HepG2 (cell line): ENCODE data around the gene AXDND1. TPM values are rescaled to one million over a fixed set of nuclear protein-coding genes. Genes with fewer than 3 reads are reported as not detected.

Experiments
- FOXC1 ChIP-seq: sonication (generic); formaldehyde crosslinking; IDR thresholded peaks from 2 replicates; pipeline ENCODE4 v1.8.0; 2022; ENCODE audit warnings: mild to moderate bottlenecking, missing genetic modification reagents, borderline replicate concordance
- FOXK2 ChIP-seq: fragments of 450-650 bp; IDR thresholded peaks from 2 replicates; pipeline ENCODE4 v1.6.1; 2016
- KDM4B ChIP-seq: sonication (generic); formaldehyde crosslinking; IDR thresholded peaks from 2 replicates; pipeline ENCODE4 v1.4.0; 2020; ENCODE audit warnings: missing genetic modification reagents
- MAZ ChIP-seq, 2 experiments: sonication (generic) in 1 of 2; formaldehyde crosslinking in 1 of 2; IDR thresholded peaks; 2 replicates each; pipeline versions ENCODE4 v1.5.0 to v1.6.1; 2012 to 2020; ENCODE audit warnings: low read depth in 2 of 2, mild to moderate bottlenecking in 2 of 2, borderline replicate concordance in 1 of 2, improper control_type of control experiment in 1 of 2, low read length in 1 of 2, missing genetic modification reagents in 1 of 2, moderate library complexity in 1 of 2
- MEF2D ChIP-seq: sonication (generic); formaldehyde crosslinking; IDR thresholded peaks from 2 replicates; pipeline ENCODE4 v1.5.1; 2020; ENCODE audit warnings: mild to moderate bottlenecking, missing genetic modification reagents
- MYPOP ChIP-seq: sonication (generic); formaldehyde crosslinking; IDR thresholded peaks from 2 replicates; pipeline ENCODE4 v1.8.1; 2023; ENCODE audit warnings: mild to moderate bottlenecking, moderate library complexity, missing genetic modification reagents
- ONECUT2 ChIP-seq: sonication (generic); formaldehyde crosslinking; IDR thresholded peaks from 2 replicates; pipeline ENCODE4 v1.4.0; 2020; ENCODE audit warnings: missing genetic modification reagents
- POGZ ChIP-seq: sonication (generic); formaldehyde crosslinking; IDR thresholded peaks from 2 replicates; pipeline ENCODE4 v1.4.0; 2020; ENCODE audit warnings: mild to moderate bottlenecking, missing genetic modification reagents
- SATB2 ChIP-seq: sonication (generic); formaldehyde crosslinking; IDR thresholded peaks from 2 replicates; pipeline ENCODE4 v1.5.0; 2020; ENCODE audit warnings: missing genetic modification reagents
- SOX13 ChIP-seq, 3 experiments: fragments of 450-650 bp in 1 of 3; sonication (generic) in 1 of 3; formaldehyde crosslinking in 1 of 3; IDR thresholded peaks in 2 of 3; conservative IDR thresholded peaks in 1 of 3; 2 replicates each; pipeline versions ENCODE4 v1.5.0 to v1.6.1; 2016 to 2020; ENCODE audit warnings: antibody characterized with exemption in 1 of 3, mild to moderate bottlenecking in 1 of 3, missing compliant biosample characterization in 1 of 3, missing genetic modification reagents in 1 of 3, moderate library complexity in 1 of 3
- SP2 ChIP-seq: sonication (generic); formaldehyde crosslinking; IDR thresholded peaks from 2 replicates; pipeline ENCODE4 v1.5.1; 2020; ENCODE audit warnings: mild to moderate bottlenecking, missing genetic modification reagents
- U2AF2 ChIP-seq: fragments of 200-400 bp; formaldehyde crosslinking; IDR thresholded peaks from 2 replicates; pipeline ENCODE4 v1.6.1; 2017; ENCODE audit warnings: low read depth, mild to moderate bottlenecking, low read length
- ZMYM3 ChIP-seq: sonication (generic); formaldehyde crosslinking; IDR thresholded peaks from 2 replicates; pipeline ENCODE4 v1.5.1; 2020; ENCODE audit warnings: mild to moderate bottlenecking, missing genetic modification reagents
- ZNF484 ChIP-seq: sonication (generic); formaldehyde crosslinking; IDR thresholded peaks from 2 replicates; pipeline ENCODE4 v1.5.1; 2020; ENCODE audit warnings: mild to moderate bottlenecking, low read depth, missing genetic modification reagents, borderline replicate concordance
- ZNF501 ChIP-seq: sonication (generic); formaldehyde crosslinking; IDR thresholded peaks from 2 replicates; pipeline ENCODE4 v1.5.1; 2020; ENCODE audit warnings: mild to moderate bottlenecking, moderate library complexity, missing genetic modification reagents
- ZZZ3 ChIP-seq: sonication (generic); formaldehyde crosslinking; IDR thresholded peaks from 2 replicates; pipeline ENCODE4 v1.4.0; 2020; ENCODE audit warnings: missing genetic modification reagents, mild to moderate bottlenecking, borderline replicate concordance
- polyA plus RNA-seq, 8 experiments: library from polyadenylated mRNA; depleted of rRNA in 3 of 8; stranded (reverse) in 7 of 8; unstranded in 1 of 8; fragments of >200 nt; fragmentation: Illumina TruSeq in 4 of 8; extraction: Trizol in 4 of 8; gene quantifications; 2 replicates each; pipeline versions ENCODE4 v1.2.1 to v1.2.3, GENCODE V29; 2011 to 2016; ENCODE audit warnings: low read depth in 4 of 8, missing spikeins in 1 of 8, mixed read lengths in 1 of 8; ENCODE audit not compliant: insufficient read depth in 1 of 8
- total RNA-seq, 5 experiments: library from RNA; depleted of rRNA; stranded (reverse); fragments of >200 nt; fragmentation: Illumina TruSeq; extraction: Trizol; gene quantifications; 2 replicates each; pipeline ENCODE4 v1.2.3, GENCODE V29; 2016; ENCODE audit warnings: low read depth in 1 of 5
- TF ChIP-seq, protein P1 (sequence below): sonication (generic); formaldehyde crosslinking; IDR thresholded peaks from 2 replicates; pipeline ENCODE4 v1.4.0; 2020; ENCODE audit warnings: mild to moderate bottlenecking, missing genetic modification reagents
- TF ChIP-seq, protein P2 (sequence below): IDR thresholded peaks from 2 replicates; pipeline ENCODE4 v1.6.1; 2016; ENCODE audit warnings: missing biosample characterization, missing genetic modification reagents, low read depth
- TF ChIP-seq, protein P3 (sequence below): sonication (generic); formaldehyde crosslinking; IDR thresholded peaks from 2 replicates; pipeline ENCODE4 v1.4.0; 2020; ENCODE audit warnings: missing genetic modification reagents
- TF ChIP-seq, protein P4 (sequence below): sonication (generic); formaldehyde crosslinking; IDR thresholded peaks from 2 replicates; pipeline ENCODE4 v1.8.0; 2022; ENCODE audit warnings: missing genetic modification reagents, low read depth, mild to moderate bottlenecking, borderline replicate concordance
- TF ChIP-seq, protein P5 (sequence below): sonication (generic); formaldehyde crosslinking; conservative IDR thresholded peaks from 2 replicates; pipeline ENCODE4 v1.4.0; 2020; ENCODE audit warnings: mild to moderate bottlenecking, missing genetic modification reagents, moderate library complexity

The AXDND1 gene
- total and polyA plus RNA-seq, 2 of the 13 experiments (the other 11 are each of a cell fraction or from before 2014, with no cell fraction given), result 0.15 to 0.40 TPM

- TF ChIP-seq, protein P1, sequence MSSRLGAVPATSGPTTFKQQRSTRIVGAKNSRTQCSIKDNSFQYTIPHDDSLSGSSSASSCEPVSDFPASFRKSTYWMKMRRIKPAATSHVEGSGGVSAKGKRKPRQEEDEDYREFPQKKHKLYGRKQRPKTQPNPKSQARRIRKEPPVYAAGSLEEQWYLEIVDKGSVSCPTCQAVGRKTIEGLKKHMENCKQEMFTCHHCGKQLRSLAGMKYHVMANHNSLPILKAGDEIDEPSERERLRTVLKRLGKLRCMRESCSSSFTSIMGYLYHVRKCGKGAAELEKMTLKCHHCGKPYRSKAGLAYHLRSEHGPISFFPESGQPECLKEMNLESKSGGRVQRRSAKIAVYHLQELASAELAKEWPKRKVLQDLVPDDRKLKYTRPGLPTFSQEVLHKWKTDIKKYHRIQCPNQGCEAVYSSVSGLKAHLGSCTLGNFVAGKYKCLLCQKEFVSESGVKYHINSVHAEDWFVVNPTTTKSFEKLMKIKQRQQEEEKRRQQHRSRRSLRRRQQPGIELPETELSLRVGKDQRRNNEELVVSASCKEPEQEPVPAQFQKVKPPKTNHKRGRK, result no peak
- TF ChIP-seq, protein P2, sequence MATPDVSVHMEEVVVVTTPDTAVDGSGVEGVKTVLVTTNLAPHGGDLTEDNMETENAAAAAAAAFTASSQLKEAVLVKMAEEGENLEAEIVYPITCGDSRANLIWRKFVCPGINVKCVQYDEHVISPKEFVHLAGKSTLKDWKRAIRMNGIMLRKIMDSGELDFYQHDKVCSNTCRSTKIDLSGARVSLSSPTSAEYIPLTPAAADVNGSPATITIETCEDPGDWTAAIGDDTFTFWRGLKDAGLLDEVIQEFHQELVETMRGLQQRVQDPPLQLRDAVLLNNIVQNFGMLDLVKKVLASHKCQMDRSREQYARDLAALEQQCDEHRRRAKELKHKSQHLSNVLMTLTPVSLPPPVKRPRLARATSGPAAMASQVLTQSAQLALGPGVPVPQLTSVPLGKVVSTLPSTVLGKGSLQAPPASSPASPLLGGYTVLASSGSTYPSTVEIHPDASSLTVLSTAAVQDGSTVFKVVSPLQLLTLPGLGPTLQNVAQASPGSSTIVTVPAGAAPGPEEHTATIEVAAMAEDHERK (CRISPR knock-in tag), result no peak
- no peak for TF ChIP-seq KDM4B
- peak; percentile 20; the same call in 1 of the 2 replicates for TF ChIP-seq ZMYM3 (CRISPR knock-in tag)
- no peak for TF ChIP-seq ZZZ3 (CRISPR knock-in tag)
- no peak for TF ChIP-seq SATB2 (CRISPR knock-in tag)
- TF ChIP-seq SP2 (CRISPR knock-in tag), result no peak
- no peak for TF ChIP-seq MAZ (IDR thresholded peaks at IDR 0.05; ENCODE audit: borderline replicate concordance, low read depth, low read length)
- no peak for TF ChIP-seq MAZ (CRISPR knock-in tag; IDR thresholded peaks at IDR 0.05; ENCODE audit: low read depth)
- no peak for TF ChIP-seq MYPOP
- no peak for TF ChIP-seq ZNF484 (CRISPR knock-in tag)
- no peak for TF ChIP-seq MEF2D (CRISPR knock-in tag)
- TF ChIP-seq POGZ, result peak; percentile 46; the same call in 1 of the 2 replicates
- no peak for TF ChIP-seq FOXK2
- TF ChIP-seq, protein P3, sequence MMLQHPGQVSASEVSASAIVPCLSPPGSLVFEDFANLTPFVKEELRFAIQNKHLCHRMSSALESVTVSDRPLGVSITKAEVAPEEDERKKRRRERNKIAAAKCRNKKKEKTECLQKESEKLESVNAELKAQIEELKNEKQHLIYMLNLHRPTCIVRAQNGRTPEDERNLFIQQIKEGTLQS (CRISPR knock-in tag), result no peak
- no peak for TF ChIP-seq U2AF2
- TF ChIP-seq SOX13 (IDR thresholded peaks at IDR 0.05), result peak; percentile 67; the same call in 1 of the 2 replicates
- peak in 1 of 2 experiments; percentile 66; a peak in 2 of 4 replicates for TF ChIP-seq SOX13 (CRISPR knock-in tag; conservative IDR thresholded peaks at IDR 0.05 in 1 of 2, IDR thresholded peaks at IDR 0.05 in 1 of 2)
- TF ChIP-seq ZNF501 (CRISPR knock-in tag), result no peak
- TF ChIP-seq ONECUT2 (CRISPR knock-in tag), result no peak
- TF ChIP-seq, protein P4, sequence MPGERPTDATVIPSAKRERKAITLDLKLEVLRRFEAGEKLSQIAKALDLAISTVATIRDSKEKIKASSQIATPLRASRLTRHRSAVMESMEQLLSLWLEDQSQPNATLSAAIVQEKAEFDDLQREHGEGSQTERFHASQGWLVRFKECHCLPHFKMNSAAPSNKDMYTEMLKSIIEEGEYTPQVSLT, result no peak
- no peak for TF ChIP-seq FOXC1 (CRISPR knock-in tag)
- TF ChIP-seq, protein P5, sequence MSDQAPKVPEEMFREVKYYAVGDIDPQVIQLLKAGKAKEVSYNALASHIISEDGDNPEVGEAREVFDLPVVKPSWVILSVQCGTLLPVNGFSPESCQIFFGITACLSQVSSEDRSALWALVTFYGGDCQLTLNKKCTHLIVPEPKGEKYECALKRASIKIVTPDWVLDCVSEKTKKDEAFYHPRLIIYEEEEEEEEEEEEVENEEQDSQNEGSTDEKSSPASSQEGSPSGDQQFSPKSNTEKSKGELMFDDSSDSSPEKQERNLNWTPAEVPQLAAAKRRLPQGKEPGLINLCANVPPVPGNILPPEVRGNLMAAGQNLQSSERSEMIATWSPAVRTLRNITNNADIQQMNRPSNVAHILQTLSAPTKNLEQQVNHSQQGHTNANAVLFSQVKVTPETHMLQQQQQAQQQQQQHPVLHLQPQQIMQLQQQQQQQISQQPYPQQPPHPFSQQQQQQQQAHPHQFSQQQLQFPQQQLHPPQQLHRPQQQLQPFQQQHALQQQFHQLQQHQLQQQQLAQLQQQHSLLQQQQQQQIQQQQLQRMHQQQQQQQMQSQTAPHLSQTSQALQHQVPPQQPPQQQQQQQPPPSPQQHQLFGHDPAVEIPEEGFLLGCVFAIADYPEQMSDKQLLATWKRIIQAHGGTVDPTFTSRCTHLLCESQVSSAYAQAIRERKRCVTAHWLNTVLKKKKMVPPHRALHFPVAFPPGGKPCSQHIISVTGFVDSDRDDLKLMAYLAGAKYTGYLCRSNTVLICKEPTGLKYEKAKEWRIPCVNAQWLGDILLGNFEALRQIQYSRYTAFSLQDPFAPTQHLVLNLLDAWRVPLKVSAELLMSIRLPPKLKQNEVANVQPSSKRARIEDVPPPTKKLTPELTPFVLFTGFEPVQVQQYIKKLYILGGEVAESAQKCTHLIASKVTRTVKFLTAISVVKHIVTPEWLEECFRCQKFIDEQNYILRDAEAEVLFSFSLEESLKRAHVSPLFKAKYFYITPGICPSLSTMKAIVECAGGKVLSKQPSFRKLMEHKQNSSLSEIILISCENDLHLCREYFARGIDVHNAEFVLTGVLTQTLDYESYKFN, result peak; percentile 40; the same call in 1 of the 2 replicates
Measured at GRCh38 chr1:179440971-179441370, 75.2 kb downstream of the AXDND1 start (continued).
